NK-92 (cell line): ENCODE measurements around the gene HS3ST5.
"Not testable (repeated sequence)": the region's sequence is repeated elsewhere in the genome, so short reads cannot be mapped to it uniquely, and the experiment has no call there.

Experiments used
- DNase-seq: peaks from one replicate; lab custom pipeline; 2025; ENCODE audit not compliant: unreplicated experiment; lab: John Stamatoyannopoulos, UW

Gene HS3ST5

GRCh38 chr6:114280239-114280982, 62.4 kb downstream of the HS3ST5 start:
- no peak for DNase-seq

GRCh38 chr6:114277220-114277619, 65.6 kb downstream of the HS3ST5 start:
- DNase-seq = no peak

DNA sequence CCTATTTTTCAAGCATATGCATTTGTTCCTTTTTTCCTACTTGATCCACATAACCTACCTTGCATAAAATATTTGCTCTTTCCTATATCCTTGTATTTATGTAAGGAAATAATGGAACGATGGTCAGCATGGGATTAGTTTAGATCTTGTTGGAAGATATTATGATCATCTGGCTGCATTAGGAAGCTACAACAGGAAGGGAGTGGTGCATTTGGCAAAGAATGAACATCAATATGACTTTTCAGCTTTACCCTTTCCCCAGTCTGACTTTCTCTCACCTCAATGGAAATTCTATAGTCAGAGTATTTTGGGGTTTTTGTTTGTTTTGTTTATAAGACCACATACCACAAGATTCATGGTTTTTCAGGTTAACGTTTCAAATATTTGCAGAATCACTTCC, 66.0 kb downstream of the HS3ST5 start:
- DNase-seq = no peak

DNA sequence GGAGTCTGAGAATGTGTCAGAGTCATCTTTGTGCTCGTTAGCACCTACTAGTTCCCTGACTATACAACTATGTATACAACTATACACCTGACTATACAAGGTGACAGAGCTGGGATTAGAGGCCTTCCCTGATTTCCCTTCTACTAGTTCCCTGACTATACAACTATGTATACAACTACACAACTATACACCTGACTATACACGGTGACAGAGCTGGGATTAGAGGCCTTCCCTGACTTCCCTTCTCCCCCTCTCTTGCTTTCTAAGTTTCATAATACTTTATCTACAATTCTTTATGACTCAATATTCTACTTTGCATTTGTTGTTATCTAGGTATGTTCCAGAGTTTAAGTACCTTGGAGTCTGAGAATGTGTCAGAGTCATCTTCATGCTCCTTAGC, 68.0 kb downstream of the HS3ST5 start:
- DNase-seq = no peak

DNA sequence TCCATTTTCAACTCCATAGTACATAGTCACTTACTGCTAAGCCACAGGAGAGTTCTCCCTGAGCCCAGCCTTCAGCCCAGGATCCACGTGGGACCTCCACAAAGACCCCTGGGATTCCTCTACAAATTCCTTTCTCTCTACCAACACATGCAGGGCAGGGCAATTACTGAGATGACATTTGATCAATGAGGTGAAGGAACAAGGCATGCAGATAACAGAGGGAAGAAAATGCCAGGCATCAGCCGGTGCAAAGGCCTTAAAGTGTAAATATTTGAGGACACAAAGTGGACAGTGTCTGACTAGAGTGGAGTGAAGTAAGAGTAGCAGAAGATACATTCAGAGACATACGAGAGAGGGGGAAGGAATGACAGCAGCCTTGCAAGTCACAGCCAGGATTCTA, 70.2 kb downstream of the HS3ST5 start:
- no peak for DNase-seq

DNA sequence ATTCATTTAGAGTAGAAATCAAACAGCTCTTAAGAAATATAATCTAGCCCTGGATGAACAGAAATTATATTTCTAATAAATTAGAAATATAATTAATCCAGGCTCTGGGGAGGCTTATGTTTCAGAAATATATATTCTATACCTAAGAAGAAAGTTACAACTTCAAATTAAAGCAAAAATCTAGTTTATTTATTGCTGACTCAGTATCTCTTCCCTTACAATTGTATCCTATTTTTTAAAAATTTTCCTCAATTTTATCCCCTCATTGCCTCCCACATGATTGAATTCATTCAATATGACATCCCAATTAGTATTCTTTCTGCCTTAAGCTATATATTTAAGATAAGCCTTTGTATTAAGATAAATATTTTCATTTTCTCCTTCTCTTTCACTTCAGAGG, 71.4 kb downstream of the HS3ST5 start:
- no peak for DNase-seq

- no peak for DNase-seq
Measured at GRCh38 chr6:114267897-114268296, 74.9 kb downstream of the HS3ST5 start.

DNA sequence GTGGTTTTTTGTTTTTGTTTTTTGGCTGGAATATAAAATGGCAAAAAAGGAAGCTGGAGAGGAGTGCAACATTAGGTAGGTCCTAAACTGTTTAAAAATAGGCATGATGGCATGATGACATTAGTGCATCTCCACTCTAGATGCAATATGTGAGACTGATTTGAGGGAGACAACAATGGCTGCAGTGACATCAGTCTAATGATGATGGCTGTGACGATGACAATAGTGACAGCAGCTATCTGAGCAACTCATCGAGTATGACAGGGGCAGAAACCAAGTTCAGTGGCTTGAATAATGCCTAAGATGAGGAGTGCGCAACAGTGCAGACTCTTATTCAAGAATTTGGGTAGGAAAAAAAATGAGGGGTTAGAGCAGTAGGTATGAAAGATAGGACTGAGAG, 82.0 kb downstream of the HS3ST5 start:
- DNase-seq = no peak

DNA sequence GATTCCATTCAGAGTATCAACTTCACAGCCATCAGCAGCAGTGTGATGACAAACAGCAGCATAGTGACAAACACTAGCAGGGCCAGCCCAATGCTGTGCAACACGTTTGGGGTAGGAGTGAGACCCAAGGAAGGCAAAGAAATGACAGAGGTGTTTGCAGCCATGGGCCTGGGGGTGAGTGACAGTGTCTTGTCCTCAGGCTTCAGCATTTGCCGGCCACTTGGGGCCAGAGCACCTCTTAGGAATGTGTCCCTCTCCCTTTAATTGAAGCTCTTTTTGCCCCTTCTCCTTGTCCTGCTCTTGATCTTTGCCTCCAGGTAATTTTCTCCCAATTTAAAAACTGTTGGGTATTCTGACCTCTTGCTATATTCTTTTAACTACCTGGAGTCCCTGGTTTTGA, 84.4 kb downstream of the HS3ST5 start:
- DNase-seq = no peak

- DNase-seq = no peak
Measured at GRCh38 chr6:114253431-114253830, 89.4 kb downstream of the HS3ST5 start.

DNA sequence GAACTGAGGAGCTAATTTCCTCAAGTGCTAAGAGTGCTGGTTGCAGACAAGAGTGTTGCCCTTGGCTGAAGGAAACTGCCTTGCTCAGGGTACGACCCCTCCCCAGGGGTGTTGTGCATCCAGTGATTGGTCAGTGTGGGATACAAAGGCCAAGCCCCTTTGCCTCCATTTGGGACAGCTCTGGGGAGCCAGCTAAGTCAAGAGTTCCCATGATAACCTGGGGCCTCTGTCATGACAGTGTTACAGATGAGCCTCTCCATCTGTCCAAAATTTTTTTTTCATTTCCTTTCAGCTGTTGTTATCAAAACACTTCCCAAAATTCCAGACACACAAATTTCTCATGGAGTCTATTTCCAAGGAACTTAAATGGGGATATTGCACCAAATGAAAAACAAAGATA, 93.3 kb downstream of the HS3ST5 start:
- no peak for DNase-seq

GRCh38 chr6:114247101-114247500, 95.7 kb downstream of the HS3ST5 start:
- no peak for DNase-seq

GRCh38 chr6:114240796-114241195, 102.0 kb downstream of the HS3ST5 start:
- DNase-seq = no peak

GRCh38 chr6:114228675-114229074, 114.1 kb downstream of the HS3ST5 start:
- DNase-seq = no peak

GRCh38 chr6:114227944-114228468, 114.8 kb downstream of the HS3ST5 start:
- no peak for DNase-seq

DNA sequence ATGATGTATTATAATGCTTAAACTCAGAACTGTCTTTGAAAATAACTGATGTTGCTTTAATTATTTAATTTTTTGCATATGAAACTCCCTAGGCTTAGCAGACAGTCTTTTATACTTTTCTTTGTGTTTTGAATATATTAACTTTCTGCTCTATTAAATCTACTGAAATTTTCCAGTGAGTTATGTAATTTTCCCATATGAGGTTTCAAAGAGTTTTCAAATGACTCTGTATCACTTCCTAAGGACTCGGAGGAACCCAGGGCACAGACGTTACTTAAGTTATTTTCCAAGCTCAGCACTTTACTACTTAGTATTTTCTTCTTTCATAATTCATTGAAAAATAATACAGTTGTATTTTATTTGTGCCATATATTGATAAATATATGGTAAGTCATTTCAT, 122.6 kb downstream of the HS3ST5 start:
- no peak for DNase-seq

DNA sequence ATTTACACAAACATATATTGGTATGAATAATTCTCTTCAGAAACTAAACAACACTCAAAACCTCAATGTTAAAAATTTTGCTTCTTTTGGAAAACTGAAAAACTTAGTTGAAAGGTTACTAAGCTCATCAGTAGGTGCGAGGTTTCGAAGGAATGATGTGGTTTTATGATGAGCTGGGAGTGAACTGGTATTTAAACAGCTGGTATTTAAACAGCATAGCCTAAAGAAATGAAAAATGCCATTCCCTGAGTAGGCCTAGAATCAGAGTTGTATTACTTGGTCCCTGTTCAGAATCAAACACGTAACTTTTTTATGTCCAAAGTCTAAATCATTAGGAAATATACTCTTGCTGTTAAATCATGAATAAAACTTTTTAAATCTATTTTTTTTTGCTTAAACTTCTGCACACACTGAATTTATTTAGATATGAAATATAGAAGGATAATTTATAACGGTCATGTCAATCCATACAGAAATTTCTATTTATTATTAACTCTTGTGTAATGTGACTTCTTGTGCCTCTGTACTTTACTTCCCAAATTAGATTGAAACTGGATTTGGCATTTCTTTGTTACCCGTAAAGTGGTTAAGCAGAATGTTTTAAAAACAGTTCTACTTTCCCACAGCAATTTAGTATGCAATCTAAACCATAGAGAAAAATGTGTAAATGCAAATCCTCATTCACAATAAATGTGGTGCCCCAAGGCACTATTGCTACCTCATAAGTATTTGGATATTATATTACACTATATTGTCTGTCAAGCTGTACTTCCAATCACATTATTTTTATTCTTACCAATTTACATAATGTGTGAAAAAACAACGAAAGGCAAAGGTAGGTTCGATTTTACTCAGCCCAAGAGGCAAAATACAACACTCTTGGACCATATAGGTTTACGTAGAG, 124.1 kb downstream of the HS3ST5 start:
- DNase-seq = no peak

- DNase-seq = not testable (repeated sequence)
Measured at GRCh38 chr6:114217996-114218395, 124.8 kb downstream of the HS3ST5 start.

DNA sequence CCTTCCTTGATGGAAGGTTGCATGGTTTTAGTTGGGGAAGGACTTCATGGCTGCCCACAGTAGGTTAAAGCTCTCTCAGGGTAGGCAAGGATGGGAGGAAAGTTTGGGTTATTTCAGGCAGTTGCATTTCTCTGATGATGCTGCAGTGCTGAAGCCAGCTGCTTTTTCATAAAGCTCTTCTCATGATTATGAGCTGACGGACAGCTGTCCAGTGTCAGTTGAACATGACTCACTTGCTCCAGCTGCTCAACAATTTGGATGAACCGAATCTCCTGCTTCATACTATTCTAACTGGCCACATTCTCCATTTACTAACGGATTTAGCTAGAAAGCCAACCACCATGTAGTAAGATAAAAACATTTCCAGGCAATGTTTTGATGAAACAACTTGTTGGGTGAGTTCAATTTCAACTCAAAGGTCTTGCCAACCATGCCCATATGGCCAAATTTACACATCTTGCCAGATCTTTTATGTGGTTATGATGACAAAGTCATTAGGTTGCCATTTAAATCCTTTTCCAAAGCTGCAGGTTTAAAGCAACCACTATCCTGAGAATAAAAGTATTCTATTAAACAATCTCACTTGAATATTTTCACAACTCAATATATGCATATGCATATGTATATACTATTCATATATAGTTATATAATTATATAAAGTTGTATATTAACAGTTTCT, 125.9 kb downstream of the HS3ST5 start:
- no peak for DNase-seq

DNA sequence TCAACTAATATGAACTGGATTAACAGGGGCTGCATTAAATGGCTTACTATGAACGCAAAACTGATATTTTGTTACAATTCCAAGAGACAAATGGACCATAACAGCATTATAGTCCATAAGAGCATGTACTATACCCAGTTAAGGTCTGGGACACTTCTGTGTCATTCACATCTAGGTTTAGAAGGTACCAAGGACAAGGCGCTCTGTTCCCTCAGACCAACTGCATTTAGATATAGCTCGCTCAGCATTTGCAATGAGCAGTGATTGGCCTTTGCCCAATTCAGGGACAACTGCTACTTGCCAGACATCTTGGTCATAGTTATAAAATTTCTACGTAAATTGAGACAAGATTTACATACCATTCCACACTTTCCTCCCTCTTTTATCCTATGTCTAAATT, 132.4 kb downstream of the HS3ST5 start:
- DNase-seq = no peak

DNA sequence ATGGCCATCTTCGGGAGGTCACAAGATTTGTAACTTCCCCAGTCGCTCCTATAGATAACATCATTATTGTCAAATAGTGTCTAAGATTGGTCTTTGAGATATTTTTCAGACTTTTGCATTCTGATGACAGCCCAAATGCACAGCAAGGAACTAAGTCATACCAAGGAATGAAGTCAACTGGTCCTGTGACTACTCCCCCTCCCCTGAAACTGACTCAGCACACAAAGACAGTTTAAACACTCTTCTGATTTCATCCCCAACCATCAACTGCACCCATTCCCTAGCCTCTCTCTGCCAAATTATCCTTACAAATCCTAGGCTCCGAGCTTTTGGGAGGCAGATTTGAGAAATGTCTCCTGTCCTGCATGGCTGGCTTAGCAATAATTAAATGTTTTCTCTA, 139.4 kb downstream of the HS3ST5 start:
- no peak for DNase-seq

- no peak for DNase-seq
Measured at GRCh38 chr6:114202389-114202788, 140.4 kb downstream of the HS3ST5 start.
